NCI-H446 treated with DMSO at 0.1 percent for 48 hours (cell line): ENCODE data around the gene SEC61B.

Experiments used
- DNase-seq: peaks from one replicate; lab custom pipeline; 2025; lab: John Stamatoyannopoulos, UW

Gene SEC61B

GRCh38 chr9:99238331-99238730, 16.2 kb downstream of the SEC61B start:
- DNase-seq = no peak

- no peak for DNase-seq
Observed at GRCh38 chr9:99239341-99240060, 17.4 kb downstream of the SEC61B start.

GRCh38 chr9:99241106-99241505, 19.0 kb downstream of the SEC61B start:
- DNase-seq = no peak

- DNase-seq = no peak
Observed at GRCh38 chr9:99244344-99245260, 22.5 kb downstream of the SEC61B start.

- no peak for DNase-seq
Observed at GRCh38 chr9:99249619-99250018, 27.5 kb downstream of the SEC61B start.

GRCh38 chr9:99251157-99251556, 29.1 kb downstream of the SEC61B start:
- DNase-seq = no peak

GRCh38 chr9:99253134-99253533, 31.1 kb downstream of the SEC61B start:
- no peak for DNase-seq

- no peak for DNase-seq
Observed at GRCh38 chr9:99253772-99254431, 31.8 kb downstream of the SEC61B start.

GRCh38 chr9:99255651-99256050, 33.6 kb downstream of the SEC61B start:
- no peak for DNase-seq

- no peak for DNase-seq
Observed at GRCh38 chr9:99257723-99258389, 35.8 kb downstream of the SEC61B start.

- no peak for DNase-seq
Observed at GRCh38 chr9:99259231-99259918, 37.3 kb downstream of the SEC61B start.

GRCh38 chr9:99261923-99262322, 39.8 kb downstream of the SEC61B start:
- DNase-seq = no peak

GRCh38 chr9:99262949-99263418, 40.9 kb downstream of the SEC61B start:
- no peak for DNase-seq

- no peak for DNase-seq
Observed at GRCh38 chr9:99264070-99264680, 42.1 kb downstream of the SEC61B start.

GRCh38 chr9:99265691-99266090, 43.6 kb downstream of the SEC61B start:
- no peak for DNase-seq

GRCh38 chr9:99266255-99267023, 44.4 kb downstream of the SEC61B start:
- no peak for DNase-seq

- no peak for DNase-seq
Observed at GRCh38 chr9:99269416-99269815, 47.3 kb downstream of the SEC61B start.

- no peak for DNase-seq
Observed at GRCh38 chr9:99270491-99270890, 48.4 kb downstream of the SEC61B start.

- DNase-seq = no peak
Observed at GRCh38 chr9:99272836-99273235, 50.8 kb downstream of the SEC61B start.

- DNase-seq = no peak
Observed at GRCh38 chr9:99274016-99274415, 51.9 kb downstream of the SEC61B start.
